Hepatocyte (in vitro differentiated cells): ENCODE results near the gene RND1. TPM values are rescaled to one million over a fixed set of nuclear protein-coding genes. Genes with fewer than 3 reads are reported as not detected.

Source experiments
- DNase-seq: peaks from one replicate; pipeline ENCODE4 v3.0.0-alpha.2; 2016; ENCODE audit warnings: low spot score
- H2AFZ ChIP-seq: fragments of 200-600 bp; sonication (generic); 2 replicates; pipeline ENCODE4 v1.6.0; 2016; ENCODE audit warnings: antibody characterized with exemption, mild to moderate bottlenecking
- H3K27ac ChIP-seq: fragments of 200-600 bp; sonication (generic); 2 replicates; pipeline ENCODE4 v1.5.1; 2016; ENCODE audit warnings: mild to moderate bottlenecking
- H3K27me3 ChIP-seq: fragments of 200-600 bp; sonication (generic); 2 replicates; pipeline ENCODE4 v1.6.1; 2016
- H3K36me3 ChIP-seq: fragments of 200-600 bp; sonication (generic); replicated peaks from 2 replicates; pipeline ENCODE4 v1.5.1; 2016; ENCODE audit warnings: low read depth; ENCODE audit not compliant: insufficient read depth
- H3K4me1 ChIP-seq: fragments of 200-600 bp; sonication (generic); 2 replicates; pipeline ENCODE4 v1.5.1; 2016; ENCODE audit warnings: mild to moderate bottlenecking, moderate library complexity; ENCODE audit not compliant: insufficient read depth
- H3K4me2 ChIP-seq: fragments of 200-600 bp; sonication (generic); 2 replicates; pipeline ENCODE4 v1.6.0; 2016
- H3K4me3 ChIP-seq: fragments of 200-600 bp; sonication (generic); 2 replicates; pipeline ENCODE4 v1.5.1; 2016; ENCODE audit warnings: mild to moderate bottlenecking
- H3K79me2 ChIP-seq: fragments of 200-600 bp; sonication (generic); 2 replicates; pipeline ENCODE4 v1.6.0; 2017; ENCODE audit warnings: mild to moderate bottlenecking
- H3K9me2 ChIP-seq: fragments of 200-600 bp; sonication (generic); replicated peaks from 2 replicates; pipeline ENCODE4 v1.6.0; 2017; ENCODE audit warnings: mild to moderate bottlenecking; ENCODE audit not compliant: insufficient read depth
- H3K9me3 ChIP-seq: fragments of 200-600 bp; sonication (generic); 2 replicates; pipeline ENCODE4 v1.5.1; 2016; ENCODE audit warnings: low read depth, mild to moderate bottlenecking
- H4K20me1 ChIP-seq: fragments of 200-600 bp; sonication (generic); 2 replicates; pipeline ENCODE4 v1.6.0; 2016; ENCODE audit warnings: mild to moderate bottlenecking; ENCODE audit not compliant: insufficient read depth, poor library complexity, severe bottlenecking
- EZH2 ChIP-seq: fragments of 200-600 bp; sonication (generic); IDR thresholded peaks from 2 replicates; pipeline ENCODE4 v1.6.1; 2016; ENCODE audit warnings: antibody characterized with exemption, mild to moderate bottlenecking, borderline replicate concordance
- EZH2phosphoT487 ChIP-seq: fragments of 200-600 bp; sonication (generic); IDR thresholded peaks from one replicate; pipeline ENCODE4 v1.6.1; 2018; ENCODE audit warnings: antibody characterized with exemption, mild to moderate bottlenecking, low read depth, moderate library complexity; ENCODE audit not compliant: unreplicated experiment, severe bottlenecking
- WGBS: methylation state at CpG from one replicate; pipeline ENCODE4 v1.1.6; 2016; ENCODE audit warnings: low lambda C conversion rate; ENCODE audit errors: missing lambda C conversion rate; 5-methylcytosine and 5-hydroxymethylcytosine counted together
- polyA plus RNA-seq: library from polyadenylated mRNA; unstranded; fragments of >200 nt; fragmentation: Nextera tagmentation; extraction: Ambion mirVana; gene quantifications from 2 replicates; pipeline ENCODE4 v1.2.1, GENCODE V29; 2016
- total RNA-seq: library from RNA; depleted of rRNA; stranded (reverse); fragments of >200 nt; gene quantifications from 2 replicates; pipeline ENCODE4 v1.2.3, GENCODE V29; 2014
- TF ChIP-seq, protein P1 (sequence below): fragments of 200-600 bp; sonication (generic); IDR thresholded peaks from 2 replicates; pipeline ENCODE4 v1.5.1; 2016; ENCODE audit warnings: antibody characterized with exemption, mild to moderate bottlenecking; ENCODE audit not compliant: poor library complexity

The RND1 gene
- total and polyA plus RNA-seq, 2 experiments from 2014 or later: 39.1 to 78.5 TPM

DNA sequence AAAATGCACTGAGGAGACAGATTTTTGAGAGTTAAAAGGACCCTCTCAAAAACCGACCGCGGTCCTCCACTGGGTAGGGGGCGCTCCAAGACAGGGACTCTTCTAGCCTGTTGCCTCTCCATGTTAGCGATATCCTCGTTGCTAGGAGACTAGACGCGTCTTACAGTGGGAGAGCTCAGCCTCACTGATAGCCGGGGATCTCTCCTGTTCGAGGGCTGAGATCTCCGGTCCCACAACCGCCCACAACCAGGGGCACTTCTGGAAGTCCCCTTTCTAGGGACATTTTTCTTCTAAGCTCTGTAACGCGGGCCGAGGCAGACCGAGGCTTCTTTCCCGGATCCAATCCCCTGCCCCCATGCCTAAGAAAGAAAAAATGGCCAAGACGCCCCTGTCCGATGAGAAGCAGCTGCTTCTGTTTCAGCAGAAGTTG, 38.3 kb upstream of the RND1 start:
- H4K20me1 ChIP-seq: no peaks in the 10 kb centered on the region
- WGBS: 5% methylated on average over 19 of the region's 19 CpGs
- peak overlapping the region; percentile 88 for H2AFZ ChIP-seq
- no peaks in the 10 kb centered on the region for H3K9me3 ChIP-seq
- no peak overlapping the region for H3K27ac ChIP-seq
- H3K27me3 ChIP-seq: no peaks in the 10 kb centered on the region
- TF ChIP-seq, protein P1, sequence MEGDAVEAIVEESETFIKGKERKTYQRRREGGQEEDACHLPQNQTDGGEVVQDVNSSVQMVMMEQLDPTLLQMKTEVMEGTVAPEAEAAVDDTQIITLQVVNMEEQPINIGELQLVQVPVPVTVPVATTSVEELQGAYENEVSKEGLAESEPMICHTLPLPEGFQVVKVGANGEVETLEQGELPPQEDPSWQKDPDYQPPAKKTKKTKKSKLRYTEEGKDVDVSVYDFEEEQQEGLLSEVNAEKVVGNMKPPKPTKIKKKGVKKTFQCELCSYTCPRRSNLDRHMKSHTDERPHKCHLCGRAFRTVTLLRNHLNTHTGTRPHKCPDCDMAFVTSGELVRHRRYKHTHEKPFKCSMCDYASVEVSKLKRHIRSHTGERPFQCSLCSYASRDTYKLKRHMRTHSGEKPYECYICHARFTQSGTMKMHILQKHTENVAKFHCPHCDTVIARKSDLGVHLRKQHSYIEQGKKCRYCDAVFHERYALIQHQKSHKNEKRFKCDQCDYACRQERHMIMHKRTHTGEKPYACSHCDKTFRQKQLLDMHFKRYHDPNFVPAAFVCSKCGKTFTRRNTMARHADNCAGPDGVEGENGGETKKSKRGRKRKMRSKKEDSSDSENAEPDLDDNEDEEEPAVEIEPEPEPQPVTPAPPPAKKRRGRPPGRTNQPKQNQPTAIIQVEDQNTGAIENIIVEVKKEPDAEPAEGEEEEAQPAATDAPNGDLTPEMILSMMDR: peak; percentile 87
- no peak for TF ChIP-seq EZH2phosphoT487
- peaks cover 9% of the 10 kb centered on the region for H3K4me1 ChIP-seq
- DNase-seq: peak; percentile 92
- H3K36me3 ChIP-seq: no peaks in the 10 kb centered on the region
- H3K4me2 ChIP-seq: peak overlapping the region; percentile 85
- H3K4me3 ChIP-seq: no peak overlapping the region
- H3K9me2 ChIP-seq: no peaks in the 10 kb centered on the region
- no peaks in the 10 kb centered on the region for H3K79me2 ChIP-seq

DNA sequence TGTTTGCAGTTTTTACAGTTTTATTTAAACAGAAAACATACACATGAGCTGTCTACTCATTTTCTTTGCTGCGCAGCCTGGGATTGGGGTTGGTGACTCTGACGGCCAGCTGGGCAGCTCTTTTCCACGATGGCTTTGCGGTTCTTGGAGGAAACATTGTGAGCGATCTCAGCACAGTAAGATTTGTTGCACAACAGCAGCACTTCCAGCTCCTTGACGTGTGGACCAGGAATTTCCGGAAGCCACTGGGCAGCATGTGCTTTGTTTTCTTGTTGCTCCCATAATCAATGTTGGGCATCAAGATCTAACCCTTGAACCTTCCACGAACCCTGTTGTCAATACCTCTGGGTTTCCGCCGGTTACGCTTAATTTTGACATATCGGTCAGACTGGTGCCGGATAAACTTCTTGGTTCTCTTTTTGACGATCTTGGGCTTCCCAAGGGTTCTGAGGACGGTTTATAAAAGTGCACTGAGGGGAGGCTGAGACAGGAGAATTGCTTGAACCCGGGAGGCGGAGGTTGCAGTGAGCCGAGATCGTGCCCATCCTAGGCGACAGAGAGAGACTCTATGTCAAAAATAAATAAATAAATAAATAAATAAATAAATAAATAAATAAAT, 37.8 kb upstream of the RND1 start:
- DNase-seq: no peak
- Histone ChIP-seq H3K4me3 (no peak overlapping the region), H3K4me1 (peaks cover 9% of the 10 kb centered on the region), H3K4me2 (peak overlapping the region; percentile 85), H3K9me2 (no peaks in the 10 kb centered on the region), H3K27me3 (no peaks in the 10 kb centered on the region), H3K27ac (no peak overlapping the region), H2AFZ (no peak overlapping the region), H3K36me3 (no peaks in the 10 kb centered on the region), H4K20me1 (no peaks in the 10 kb centered on the region), H3K79me2 (no peaks in the 10 kb centered on the region), H3K9me3 (no peaks in the 10 kb centered on the region)
- WGBS: 72% methylated on average over 20 of the region's 20 CpGs
- TF ChIP-seq, protein P1: no peak
- no peak for TF ChIP-seq EZH2
- TF ChIP-seq EZH2phosphoT487: no peak

- Histone ChIP-seq H4K20me1 (no peaks in the 10 kb centered on the region), H3K9me2 (no peaks in the 10 kb centered on the region), H3K79me2 (no peaks in the 10 kb centered on the region), H3K27ac (no peak overlapping the region), H3K4me1 (no peaks in the 10 kb centered on the region), H3K9me3 (no peaks in the 10 kb centered on the region), H3K4me2 (no peak overlapping the region), H3K36me3 (no peaks in the 10 kb centered on the region), H3K27me3 (no peaks in the 10 kb centered on the region), H2AFZ (no peak overlapping the region), H3K4me3 (no peak overlapping the region)
- 92% methylated on average over 2 of the region's 2 CpGs for WGBS
- TF ChIP-seq EZH2 (no peak), EZH2phosphoT487 (no peak)
- TF ChIP-seq, protein P1: no peak
- no peak for DNase-seq
These were observed 35.6 kb upstream of the RND1 start for GRCh38 chr12:48901278-48901677.

DNA sequence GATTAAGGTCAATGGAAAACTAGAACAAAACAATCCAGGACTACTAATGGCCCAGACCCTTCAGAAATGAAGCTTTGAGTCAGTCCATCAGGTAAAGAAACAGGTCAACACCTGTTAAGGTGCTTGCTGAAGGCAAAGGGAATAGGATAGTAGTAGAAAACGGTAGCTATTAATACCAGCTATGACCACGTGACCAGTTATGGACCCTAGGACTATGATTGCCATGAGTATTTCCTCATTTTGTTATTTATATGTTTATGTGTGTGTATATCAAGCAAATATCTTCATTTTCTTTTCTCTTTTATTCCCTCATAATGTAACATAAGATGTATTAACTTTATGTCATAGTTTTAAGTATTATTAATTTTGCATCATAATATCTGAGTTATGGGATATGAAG, 34.0 kb upstream of the RND1 start:
- Histone ChIP-seq H3K9me2 (no peaks in the 10 kb centered on the region), H3K4me2 (no peak overlapping the region), H3K4me1 (no peaks in the 10 kb centered on the region), H3K9me3 (no peaks in the 10 kb centered on the region), H3K27ac (no peak overlapping the region), H3K4me3 (no peak overlapping the region), H2AFZ (no peak overlapping the region), H3K27me3 (no peaks in the 10 kb centered on the region), H3K36me3 (no peaks in the 10 kb centered on the region), H4K20me1 (no peaks in the 10 kb centered on the region), H3K79me2 (no peaks in the 10 kb centered on the region)
- 71% methylated on average over 2 of the region's 2 CpGs for WGBS
- TF ChIP-seq, protein P1: no peak
- no peak for TF ChIP-seq EZH2phosphoT487
- TF ChIP-seq EZH2: no peak
- no peak for DNase-seq
